ENCODE measurements around the gene GGCX. TPM values are rescaled to one million over a fixed set of nuclear protein-coding genes. Genes with fewer than 3 reads are reported as not detected.

Gene GGCX
- total and polyA plus RNA-seq, 2 of the 13 experiments (the other 11 are each of a cell fraction or from before 2014, with no cell fraction given), result 72.5 to 103 TPM

GRCh38 chr2:85525029-85525428, 36.3 kb downstream of the GGCX start:
- Histone ChIP-seq H3K27me3 (ENCODE audit: control insufficient read depth in 1 of 2, insufficient read depth in 2 of 2, low read length in 2 of 2) (peaks cover 2 to 14% of the 10 kb centered on the region in 2 experiments; a peak in 3 of 5 replicates), H2AFZ (ENCODE audit: low read length) (no peak overlapping the region), H3K4me2 (ENCODE audit: low read depth, low read length) (peak overlapping the region; percentile 51), H3K4me1 (ENCODE audit: insufficient read depth, low read length) (peaks cover 29% of the 10 kb centered on the region), H3K79me2 (ENCODE audit: insufficient read depth, low read length) (no peaks in the 10 kb centered on the region), H3K9me3 (ENCODE audit: low read length) (no peaks in the 10 kb centered on the region), H4K20me1 (ENCODE audit: insufficient read depth, low read length) (no peaks in the 10 kb centered on the region), H3K36me3 (replicated peaks in 1 of 2; ENCODE audit: control insufficient read depth in 1 of 2, insufficient read depth in 2 of 2, low read length in 2 of 2) (no peaks in the 10 kb centered on the region), H3K27ac (ENCODE audit: extremely low read length, insufficient read depth, low read length) (no peak overlapping the region), H3K9ac (ENCODE audit: insufficient read depth, low read depth, low read length) (no peak overlapping the region), H3K4me3 (replicated peaks in 1 of 3; ENCODE audit: insufficient read depth in 1 of 3, low read depth in 2 of 3, low read length in 3 of 3) (peak overlapping the region in 1 of 3 experiments; percentile 8; a peak in 1 of 6 replicates)
- in situ Hi-C loops (cut with HindIII; ENCODE audit: extremely low pct_ligation_motif_present, low pct_unique_long_range_greater_than_20kb) (no loop called here), intact Hi-C loops (cut with micrococcal nuclease; ENCODE audit: unreplicated experiment) (no loop called here)
- CTCF ChIA-PET (ENCODE audit: low intra/inter-chr PET ratio, low total read pairs), result no interaction called here
- POLR2A ChIA-PET, result interaction anchor here (1.1 to 3.2 kb wide), 4 partner anchors 14 to 106 kb away, joined by 4 to 51 read pairs (median 10); partner anchors contain the start of genes GGCX, MAT2A and SH2D6
- 0% methylated on average over 5 of the region's 5 CpGs for WGBS (ENCODE audit: low lambda C conversion rate)
- TF ChIP-seq ZNF572 (CRISPR knock-in tag; IDR thresholded peaks at IDR 0.05) (no peak), THAP9 (CRISPR knock-in tag; IDR thresholded peaks at IDR 0.05; ENCODE audit: borderline replicate concordance) (0 out of 2 replicates have a peak, but pooled peaks have one; percentile 4), JDP2 (CRISPR knock-in tag; IDR thresholded peaks at IDR 0.05; ENCODE audit: borderline replicate concordance) (no peak), ATF1 (CRISPR knock-in tag; IDR thresholded peaks at IDR 0.05) (no peak)
- no peak for DNase-seq (ENCODE audit: low spot score)
- BruUV-seq (replicated peaks), result no TSS peak
- ATAC-seq, result peak; percentile 16; the same call in 2 of the 3 replicates
- FAIRE-seq, result no peak

Data from HepG2 (cell line).